Tibial artery (tissue), 4 donors: ENCODE results near the gene FOXA2.

Source experiments
- DNase-seq, 2 donors: peaks; one replicate each; pipeline ENCODE4 v3.0.0-alpha.2; 2019
- H3K27ac ChIP-seq, 2 donors: fragments of 200-600 bp; sonication (generic) in 1 of 2; 1 replicate in 1 of 2; 2 replicates in 1 of 2; pipeline ENCODE4 v1.5.1; 2018 to 2019; ENCODE audit warnings: mild to moderate bottlenecking in 1 of 2
- H3K27me3 ChIP-seq, 2 donors: fragments of 200-600 bp; sonication (generic) in 1 of 2; one replicate each; pipeline versions ENCODE4 v1.5.1 to v1.6.0; 2016 to 2019
- H3K36me3 ChIP-seq, 3 donors: fragments of 200-600 bp; sonication (generic) in 2 of 3; one replicate each; pipeline ENCODE4 v1.5.1; 2016 to 2019; ENCODE audit warnings: mild to moderate bottlenecking in 2 of 3
- H3K4me1 ChIP-seq, 4 donors: fragments of 200-600 bp; sonication (generic) in 2 of 4; 1 replicate in 3 of 4; 2 replicates in 1 of 4; pipeline ENCODE4 v1.5.1; 2016 to 2019
- H3K4me3 ChIP-seq, 2 donors: fragments of 200-600 bp; sonication (generic) in 1 of 2; 1 replicate in 1 of 2; 2 replicates in 1 of 2; pipeline ENCODE4 v1.5.1; 2018 to 2019; ENCODE audit warnings: mild to moderate bottlenecking in 2 of 2
- H3K9me3 ChIP-seq, 3 donors: fragments of 200-600 bp; sonication (generic) in 1 of 3; one replicate each; pipeline ENCODE4 v1.5.1; 2016 to 2019
- CTCF ChIP-seq, 2 experiments: fragments of 200-600 bp in 1 of 2; fragments of 450-650 bp in 1 of 2; IDR thresholded peaks; one replicate each; pipeline ENCODE4 v1.5.1; 2017 to 2019; ENCODE audit warnings: antibody characterized with exemption in 2 of 2, mild to moderate bottlenecking in 1 of 2, moderate library complexity in 1 of 2
- intact Hi-C: fragments of 100-400 bp; cut with DNase I; formaldehyde crosslinking; loops from one replicate; pipeline ENCODE4 v1.15.0; 2023; ENCODE audit warnings: low total_unique reads

FOXA2 gene

GRCh38 chr20:22544462-22544861, 39.9 kb downstream of the FOXA2 start:
- H3K9me3 ChIP-seq: peaks cover 0 to 4% (median 0%) of the 10 kb centered on the region in 3 donors
- intact Hi-C loops: no loop called here
- TF ChIP-seq CTCF (IDR thresholded peaks at IDR 0.05): no peak
- H3K27me3 ChIP-seq: peaks cover 0 to 16% of the 10 kb centered on the region in 2 donors
- no peak for DNase-seq
- no peaks in the 10 kb centered on the region for H3K4me1 ChIP-seq
- H3K27ac ChIP-seq: no peak overlapping the region
- H3K4me3 ChIP-seq: no peak overlapping the region
- H3K36me3 ChIP-seq: no peaks in the 10 kb centered on the region

GRCh38 chr20:22542427-22542826, 41.9 kb downstream of the FOXA2 start:
- Histone ChIP-seq H3K27me3 (peaks cover 0 to 7% of the 10 kb centered on the region in 2 donors), H3K4me3 (no peak overlapping the region), H3K36me3 (no peaks in the 10 kb centered on the region), H3K4me1 (no peaks in the 10 kb centered on the region), H3K27ac (no peak overlapping the region), H3K9me3 (no peaks in the 10 kb centered on the region)
- intact Hi-C loops: no loop called here
- no peak for DNase-seq
- no peak for TF ChIP-seq CTCF (IDR thresholded peaks at IDR 0.05)

- peaks cover 0 to 7% of the 10 kb centered on the region in 2 donors for H3K27me3 ChIP-seq
- no peak for TF ChIP-seq CTCF (IDR thresholded peaks at IDR 0.05)
- no peaks in the 10 kb centered on the region for H3K36me3 ChIP-seq
Measured at GRCh38 chr20:22540832-22541231, 43.5 kb downstream of the FOXA2 start.

GRCh38 chr20:22536956-22537756, 47.2 kb downstream of the FOXA2 start:
- Histone ChIP-seq H3K27me3 (no peaks in the 10 kb centered on the region), H3K9me3 (no peaks in the 10 kb centered on the region), H3K27ac (no peak overlapping the region), H3K4me1 (no peaks in the 10 kb centered on the region), H3K4me3 (no peak overlapping the region), H3K36me3 (no peaks in the 10 kb centered on the region)
- intact Hi-C loops: no loop called here
- no peak for TF ChIP-seq CTCF (IDR thresholded peaks at IDR 0.05)
- no peak for DNase-seq

More at GRCh38 chr20:22540832-22541231, 43.5 kb downstream of the FOXA2 start:
- Histone ChIP-seq H3K4me1 (no peaks in the 10 kb centered on the region), H3K4me3 (no peak overlapping the region), H3K27ac (no peak overlapping the region), H3K9me3 (no peaks in the 10 kb centered on the region)
- intact Hi-C loops: no loop called here
- no peak for DNase-seq

- no peak for TF ChIP-seq CTCF (IDR thresholded peaks at IDR 0.05)
- intact Hi-C loops: no loop called here
- no peaks in the 10 kb centered on the region for H3K27me3 ChIP-seq
- H3K9me3 ChIP-seq: no peaks in the 10 kb centered on the region
- no peak for DNase-seq
- H3K27ac ChIP-seq: no peak overlapping the region
- H3K4me3 ChIP-seq: no peak overlapping the region
- no peaks in the 10 kb centered on the region for H3K36me3 ChIP-seq
- H3K4me1 ChIP-seq: no peaks in the 10 kb centered on the region
Measured at GRCh38 chr20:22536141-22536828, 48.1 kb downstream of the FOXA2 start.
